GOT3 (cell line): ENCODE data around the gene GRIN2A.

Experiments
- DNase-seq: peaks from one replicate; lab custom pipeline; 2025; ENCODE audit warnings: mixed read lengths; lab: John Stamatoyannopoulos, UW

Gene GRIN2A

DNA sequence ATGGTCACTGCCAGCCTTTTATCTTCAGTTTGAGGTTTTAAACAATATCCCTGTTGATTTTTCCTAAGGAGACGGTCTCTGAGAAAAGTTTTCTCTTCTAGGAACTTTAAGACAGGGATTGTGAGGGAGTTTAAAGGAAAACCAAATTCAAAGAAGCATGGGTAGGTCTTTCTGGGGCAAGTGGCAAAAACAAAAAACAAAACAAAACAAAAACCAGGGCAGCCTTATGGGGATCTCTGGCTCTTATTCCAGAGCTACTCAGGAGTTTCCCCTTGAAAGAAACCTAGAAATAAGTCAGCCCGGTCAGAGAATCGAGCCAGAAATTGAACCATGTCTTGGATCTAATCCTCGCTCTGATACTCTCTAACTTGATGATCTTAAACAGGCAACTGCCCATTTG is 424.5 kb downstream of the GRIN2A start:
- no peak for DNase-seq

DNA sequence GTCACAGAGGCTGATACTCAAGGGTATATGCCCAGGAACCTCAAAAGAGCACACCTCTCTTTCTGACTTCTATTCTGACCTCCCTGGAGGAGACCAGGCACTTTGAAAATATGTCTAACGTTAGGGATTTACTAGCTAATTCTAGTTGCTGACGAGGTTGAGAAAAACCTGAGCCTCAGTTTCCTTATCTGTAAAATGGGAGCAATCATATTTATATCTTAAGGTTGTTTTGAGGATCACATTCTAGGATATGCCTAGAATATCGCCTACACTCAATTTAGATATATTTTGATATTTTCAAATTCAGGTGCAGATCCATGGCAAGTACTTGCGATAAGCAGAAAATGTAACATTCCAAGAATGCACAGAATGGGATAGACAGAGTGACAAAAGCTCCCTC is 425.8 kb downstream of the GRIN2A start:
- DNase-seq = no peak

DNA sequence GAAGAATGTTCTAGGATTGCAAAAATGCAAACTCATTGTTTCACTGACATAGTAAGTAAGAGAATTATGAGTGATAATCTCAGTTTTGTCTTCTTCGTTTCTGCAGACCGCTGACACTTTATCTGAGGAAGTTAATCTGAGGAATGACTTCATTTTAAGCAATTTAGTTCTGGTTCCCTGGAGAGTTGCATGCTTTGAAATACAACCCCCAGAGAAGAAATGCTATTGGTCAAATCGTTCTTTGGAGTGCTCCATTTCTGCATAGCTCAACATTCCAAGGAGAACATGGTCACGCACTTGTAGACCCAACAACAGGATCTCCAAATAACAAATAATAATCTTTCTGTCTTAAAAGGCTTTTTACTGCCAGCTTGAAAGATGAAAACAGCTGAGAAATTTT is 427.1 kb downstream of the GRIN2A start:
- DNase-seq = no peak

DNA sequence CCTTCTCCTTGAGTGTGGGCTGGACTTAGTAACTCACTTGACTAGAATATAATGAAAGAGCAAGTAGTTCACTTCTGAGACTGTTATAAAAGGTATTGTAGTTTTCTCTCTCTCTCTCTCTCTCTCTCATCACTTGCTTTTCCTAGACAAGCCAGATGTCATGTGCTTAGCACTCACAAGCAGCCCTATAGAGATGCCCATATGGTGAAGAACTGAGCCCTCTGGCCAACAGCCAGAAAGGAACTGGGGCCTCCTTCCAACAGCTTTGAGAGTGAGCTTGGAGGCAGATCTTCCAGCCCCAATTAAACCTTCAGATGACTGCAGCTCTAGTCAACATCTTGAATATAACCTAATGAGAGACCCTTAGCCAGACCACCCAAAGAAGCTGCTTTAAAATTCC is 440.5 kb downstream of the GRIN2A start:
- DNase-seq = no peak

DNA sequence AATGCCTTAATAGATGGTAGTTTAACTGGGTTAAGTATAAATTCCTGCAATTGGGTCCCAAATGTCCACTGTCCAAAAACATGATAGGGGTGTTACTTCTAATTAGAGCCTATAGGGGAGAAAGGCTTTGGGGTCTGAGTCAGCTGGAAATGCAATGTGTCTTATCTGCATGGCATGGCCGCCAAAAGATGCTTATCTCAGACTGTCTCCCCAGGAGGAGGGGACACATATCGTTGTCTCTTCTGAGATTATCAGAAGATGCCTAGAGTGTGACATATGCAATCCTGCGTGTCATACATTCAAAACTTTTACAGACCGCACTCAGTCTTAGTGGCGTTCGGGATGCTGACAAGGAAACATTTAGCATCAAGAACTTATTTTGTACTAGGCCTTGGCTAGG is 442.9 kb downstream of the GRIN2A start:
- DNase-seq = no peak

DNA sequence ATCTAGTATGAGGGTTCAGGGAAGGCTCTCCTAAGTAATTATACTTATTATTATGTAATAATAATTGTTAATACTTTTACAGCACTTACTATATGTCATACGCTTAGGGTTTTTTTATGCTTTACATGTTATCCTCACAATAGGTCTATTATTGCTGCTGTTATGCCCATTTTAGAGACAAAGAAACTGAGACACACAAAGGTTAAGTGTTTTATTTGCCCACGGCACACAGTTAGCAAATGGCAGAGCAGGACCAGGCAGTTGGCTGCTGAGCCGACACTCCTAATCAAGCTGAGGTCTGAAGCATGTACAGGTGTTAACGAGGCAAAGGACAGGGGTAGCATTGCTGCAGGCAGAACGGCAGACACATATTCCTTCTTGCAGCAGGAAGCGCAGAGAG is 443.5 kb downstream of the GRIN2A start:
- no peak for DNase-seq

DNA sequence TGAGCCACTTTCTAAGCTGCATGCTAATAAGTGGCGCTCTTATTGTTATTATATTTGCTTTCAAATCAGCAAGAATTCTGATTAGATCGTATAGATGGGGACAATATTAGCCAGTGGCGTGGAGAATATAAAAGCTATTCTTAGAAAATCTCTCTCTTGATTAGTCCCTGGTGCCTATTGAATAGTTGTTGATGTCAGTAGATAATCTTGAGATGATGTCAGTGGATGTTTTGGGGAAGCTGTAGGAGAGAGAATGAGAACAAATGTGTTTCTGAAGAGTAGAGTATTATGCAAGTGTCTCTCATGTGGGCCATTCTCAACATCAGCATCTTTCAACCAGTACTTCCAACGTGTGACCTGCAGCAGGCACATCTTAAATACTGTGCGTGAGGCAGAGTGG is 445.7 kb downstream of the GRIN2A start:
- DNase-seq = no peak

DNA sequence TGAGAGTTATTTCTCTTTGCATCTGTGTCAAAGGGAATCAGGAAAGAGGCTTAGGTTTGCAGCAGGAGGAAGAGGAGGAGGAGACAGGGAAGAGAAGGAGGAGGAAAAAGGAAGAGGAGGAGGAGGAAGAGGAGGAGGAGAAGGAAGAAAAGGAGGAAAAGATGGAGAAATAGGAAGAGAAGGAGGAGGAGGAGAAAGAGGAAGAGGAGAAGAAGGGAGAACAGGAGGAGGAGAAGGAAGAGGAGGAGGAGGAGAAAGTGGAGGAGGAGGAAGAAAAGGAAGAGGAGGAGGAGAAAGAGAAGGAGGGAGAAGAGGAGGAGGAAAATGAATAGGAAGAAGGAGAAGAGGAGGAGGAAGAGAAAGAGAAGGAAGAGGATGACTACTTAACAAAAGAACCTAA is 459.1 kb downstream of the GRIN2A start:
- DNase-seq = no peak

DNA sequence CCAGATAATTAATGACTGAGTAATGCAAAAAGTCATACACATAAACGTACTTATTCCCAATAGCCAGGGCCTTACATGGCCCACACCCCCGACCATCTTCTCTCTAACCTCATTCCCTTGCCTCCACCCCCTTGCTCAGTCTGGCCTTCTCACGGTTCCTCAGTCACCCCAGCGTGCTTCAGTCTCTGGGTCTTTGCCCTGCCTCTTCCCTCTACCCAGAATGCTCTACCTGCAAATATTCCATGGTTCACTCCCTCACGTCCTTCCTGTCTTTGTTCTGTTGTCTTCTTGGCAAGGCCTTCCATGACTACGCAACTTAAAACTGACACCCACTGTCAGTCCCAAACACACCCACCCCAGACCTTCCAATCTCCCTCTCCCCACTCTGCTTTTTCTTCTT is 468.3 kb downstream of the GRIN2A start:
- DNase-seq = no peak

DNA sequence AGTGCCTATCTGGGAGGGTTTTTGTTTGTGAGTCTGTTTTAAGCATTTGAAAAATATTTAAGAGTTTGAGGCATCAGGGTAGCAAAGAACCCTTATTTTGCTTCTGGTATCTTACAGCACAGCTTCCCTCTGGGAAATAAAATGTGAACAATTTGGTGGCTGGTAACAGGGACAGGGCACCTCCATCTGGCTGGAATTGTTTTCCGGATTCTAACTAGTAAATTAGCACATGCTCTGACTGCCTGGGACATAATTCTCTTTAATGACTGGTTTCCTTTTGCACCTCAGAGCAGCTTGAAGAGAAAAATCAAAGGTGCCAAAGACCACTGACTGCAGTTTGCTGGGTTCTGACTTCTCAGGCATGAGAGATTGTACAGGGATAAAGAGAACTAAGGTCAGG is 469.1 kb downstream of the GRIN2A start:
- DNase-seq = no peak

DNA sequence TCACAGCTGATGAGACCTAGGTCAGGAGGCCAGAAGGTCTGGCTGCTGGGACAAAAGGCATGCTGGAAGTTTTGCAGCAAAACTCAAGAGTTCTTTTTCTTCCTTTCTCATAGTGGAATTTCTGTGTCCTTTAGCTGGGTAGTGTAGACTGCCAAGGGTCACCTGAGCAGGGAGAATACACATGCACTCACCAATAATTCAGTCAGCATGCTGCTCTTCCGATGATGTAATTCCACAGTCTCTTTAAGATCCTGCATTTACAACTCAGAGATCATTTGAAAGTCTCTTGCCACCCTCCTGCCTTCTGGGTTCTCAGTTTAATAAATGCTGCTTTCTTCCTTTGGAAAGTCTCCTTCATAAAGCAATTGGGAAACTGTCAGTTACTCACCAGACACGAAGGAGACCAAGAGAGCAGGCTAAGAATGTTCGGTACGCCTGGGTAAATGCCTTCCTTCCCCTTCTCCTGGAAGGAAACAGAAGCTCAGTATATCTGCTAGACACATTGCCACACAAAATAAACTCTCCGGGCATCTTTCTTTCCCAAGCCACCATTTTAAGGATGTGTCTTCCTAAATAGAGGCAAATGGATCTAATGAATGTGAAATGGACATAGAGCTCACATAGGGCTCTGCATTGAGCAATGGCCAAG is 473.1 kb downstream of the GRIN2A start:
- no peak for DNase-seq

DNA sequence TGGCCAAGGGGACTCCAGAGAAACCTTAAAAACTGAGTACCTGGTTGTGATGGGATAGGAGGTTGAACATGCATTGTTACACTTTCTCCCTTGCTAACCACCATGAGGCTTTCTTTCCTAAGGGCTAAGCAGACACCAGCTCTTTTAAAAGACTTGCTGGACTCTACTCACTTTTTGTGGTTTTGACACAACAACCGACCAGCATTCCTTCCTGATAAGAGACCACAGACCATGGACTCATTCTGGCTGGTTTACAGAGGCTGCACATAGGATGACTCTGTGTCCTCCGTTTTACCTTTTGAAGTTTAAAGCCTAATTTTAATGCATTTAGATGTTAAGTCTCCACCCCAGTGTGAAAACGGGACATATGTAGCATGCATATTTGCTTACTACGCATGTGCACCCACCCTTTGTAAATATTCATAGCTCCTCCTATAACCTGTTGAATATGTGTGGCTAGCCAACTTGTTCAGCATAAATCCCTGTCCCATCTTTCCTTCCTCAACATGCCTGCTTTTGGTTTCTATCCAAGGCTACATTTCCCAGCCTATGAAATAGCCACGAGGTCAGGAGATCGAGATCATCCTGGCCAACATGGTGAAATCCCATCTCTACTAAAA is 475.9 kb downstream of the GRIN2A start:
- no peak for DNase-seq

DNA sequence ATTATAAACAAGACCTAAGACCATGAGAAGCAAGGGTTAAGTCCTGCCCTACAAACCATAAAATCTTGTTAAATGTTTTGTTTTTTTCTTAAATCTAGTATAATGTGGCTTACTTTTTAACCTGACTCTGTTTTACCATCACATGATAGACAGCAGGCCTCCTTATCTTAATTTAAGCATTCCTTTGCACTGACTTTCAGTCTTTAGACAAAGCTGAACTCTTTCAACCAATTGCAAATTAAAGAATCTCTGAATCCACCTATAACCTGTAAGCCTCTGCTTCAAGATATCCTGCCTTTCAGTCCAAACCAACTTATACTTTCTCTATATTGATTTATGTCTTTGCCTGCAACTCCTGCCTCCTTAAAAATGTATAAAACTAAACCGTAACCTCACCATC is 478.5 kb downstream of the GRIN2A start:
- no peak for DNase-seq
